Smooth muscle cell (in vitro differentiated cells): ENCODE results near the gene ATM. TPM values are rescaled to one million over a fixed set of nuclear protein-coding genes. Genes with fewer than 3 reads are reported as not detected.

Source experiments
- DNase-seq: peaks from one replicate; lab custom pipeline; 2025; ENCODE audit not compliant: unreplicated experiment; lab: John Stamatoyannopoulos, UW
- H2AFZ ChIP-seq: fragments of 200-600 bp; sonication (generic); 2 replicates; pipeline ENCODE4 v1.6.0; 2016; ENCODE audit warnings: antibody characterized with exemption, low read depth, mild to moderate bottlenecking
- H3F3A ChIP-seq: fragments of 200-600 bp; sonication (generic); 2 replicates; pipeline ENCODE4 v1.6.0; 2017; ENCODE audit warnings: antibody characterized with exemption, low read depth
- H3K27ac ChIP-seq: fragments of 200-600 bp; sonication (generic); 2 replicates; pipeline ENCODE4 v1.5.1; 2016; ENCODE audit warnings: low read depth, mild to moderate bottlenecking
- H3K27me3 ChIP-seq: fragments of 200-600 bp; sonication (generic); 2 replicates; pipeline ENCODE4 v1.6.1; 2016; ENCODE audit warnings: low read depth, mild to moderate bottlenecking
- H3K36me3 ChIP-seq: fragments of 200-600 bp; sonication (generic); 2 replicates; pipeline ENCODE4 v1.5.1; 2016; ENCODE audit warnings: low read depth
- H3K4me1 ChIP-seq: fragments of 200-600 bp; sonication (generic); 2 replicates; pipeline ENCODE4 v1.5.1; 2016; ENCODE audit warnings: low read depth
- H3K4me2 ChIP-seq: fragments of 200-600 bp; sonication (generic); 2 replicates; pipeline ENCODE4 v1.6.0; 2016; ENCODE audit warnings: mild to moderate bottlenecking
- H3K4me3 ChIP-seq: fragments of 200-600 bp; sonication (generic); 2 replicates; pipeline ENCODE4 v1.5.1; 2016; ENCODE audit warnings: mild to moderate bottlenecking
- H3K79me2 ChIP-seq: fragments of 200-600 bp; sonication (generic); 2 replicates; pipeline ENCODE4 v1.6.0; 2016; ENCODE audit warnings: low read depth, mild to moderate bottlenecking
- H3K9ac ChIP-seq: fragments of 200-600 bp; sonication (generic); 2 replicates; pipeline ENCODE4 v1.6.0; 2016; ENCODE audit warnings: low read depth
- H3K9me3 ChIP-seq: fragments of 200-600 bp; sonication (generic); replicated peaks from 2 replicates; pipeline ENCODE4 v1.5.1; 2016; ENCODE audit warnings: low read depth
- H4K20me1 ChIP-seq: fragments of 200-600 bp; sonication (generic); 2 replicates; pipeline ENCODE4 v1.6.0; 2016; ENCODE audit warnings: low read depth
- CTCF ChIP-seq: fragments of 200-600 bp; sonication (generic); IDR thresholded peaks from 2 replicates; pipeline ENCODE4 v1.5.1; 2017; ENCODE audit warnings: borderline replicate concordance, mild to moderate bottlenecking, antibody characterized with exemption; ENCODE audit not compliant: insufficient read depth, poor library complexity, severe bottlenecking
- WGBS: methylation state at CpG from one replicate; pipeline ENCODE4 v1.1.7; 2016; ENCODE audit warnings: low lambda C conversion rate; 5-methylcytosine and 5-hydroxymethylcytosine counted together
- polyA plus RNA-seq: library from polyadenylated mRNA; unstranded; fragments of >200 nt; fragmentation: Nextera tagmentation; extraction: Ambion mirVana; gene quantifications from 2 replicates; pipeline ENCODE4 v1.2.1, GENCODE V29; 2016
- total RNA-seq: library from RNA; depleted of rRNA; stranded (reverse); fragments of >200 nt; gene quantifications from 2 replicates; pipeline ENCODE4 v1.2.3, GENCODE V29; 2014

The ATM gene
- total and polyA plus RNA-seq, 2 experiments from 2014 or later = 7.6 to 64.6 TPM

DNA sequence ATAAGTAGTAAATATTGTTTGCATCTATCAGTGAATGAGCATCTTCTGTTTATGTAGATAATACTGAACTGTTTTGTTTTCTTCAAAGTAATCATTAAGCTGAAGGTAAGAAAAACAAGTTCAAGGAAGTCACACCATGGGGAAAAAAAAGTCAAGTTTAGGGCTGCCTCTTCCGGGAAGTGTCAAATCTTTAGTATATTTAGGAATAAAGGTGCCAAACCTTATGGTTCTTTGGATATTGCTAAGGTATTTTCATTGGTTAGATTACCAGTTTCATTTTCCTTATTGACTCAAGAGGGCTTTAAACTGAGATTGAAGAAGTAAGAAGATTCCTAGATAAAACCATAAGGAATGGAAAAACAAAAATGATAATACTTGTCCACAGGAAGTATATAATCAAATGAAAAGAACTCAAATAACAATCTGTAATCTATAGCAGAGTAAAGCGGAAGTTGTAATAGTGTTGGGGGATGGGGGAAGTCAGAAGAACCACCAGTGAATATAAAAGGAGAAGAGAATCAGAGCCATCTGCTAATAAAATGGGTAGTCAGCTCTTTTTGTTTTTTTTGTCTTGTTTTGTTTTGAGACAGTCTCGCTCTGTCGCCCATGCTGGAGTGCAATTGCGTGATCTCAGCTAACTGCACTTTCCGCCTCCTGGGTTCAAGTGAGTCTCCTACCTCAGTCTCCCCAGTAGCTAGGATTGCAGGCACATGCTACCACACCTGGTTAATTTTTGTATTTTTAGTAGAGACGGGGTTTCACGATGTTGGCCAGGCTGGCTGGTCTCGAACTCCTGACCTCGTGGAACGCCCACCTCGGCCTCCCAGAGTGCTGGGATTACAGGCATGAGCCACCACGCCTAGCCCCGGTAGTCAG lies 2.3 kb downstream of the ATM start:
- no peaks in the 10 kb centered on the region for H3K27me3 ChIP-seq
- H3K27ac ChIP-seq = no peak overlapping the region
- H2AFZ ChIP-seq = no peak overlapping the region
- peaks cover 45% of the 10 kb centered on the region for H3K79me2 ChIP-seq
- H4K20me1 ChIP-seq = peaks cover 2% of the 10 kb centered on the region
- DNase-seq = no peak
- peaks cover 23% of the 10 kb centered on the region for H3K4me1 ChIP-seq
- no peaks in the 10 kb centered on the region for H3K9me3 ChIP-seq
- peaks cover 6% of the 10 kb centered on the region for H3K36me3 ChIP-seq
- H3F3A ChIP-seq = peaks cover 7% of the 10 kb centered on the region
- TF ChIP-seq CTCF = no peak
- peak overlapping the region; percentile 92 for H3K4me2 ChIP-seq
- WGBS = 92% methylated on average over 14 of the region's 14 CpGs
- no peak overlapping the region for H3K9ac ChIP-seq
- H3K4me3 ChIP-seq = peak overlapping the region; percentile 78

DNA sequence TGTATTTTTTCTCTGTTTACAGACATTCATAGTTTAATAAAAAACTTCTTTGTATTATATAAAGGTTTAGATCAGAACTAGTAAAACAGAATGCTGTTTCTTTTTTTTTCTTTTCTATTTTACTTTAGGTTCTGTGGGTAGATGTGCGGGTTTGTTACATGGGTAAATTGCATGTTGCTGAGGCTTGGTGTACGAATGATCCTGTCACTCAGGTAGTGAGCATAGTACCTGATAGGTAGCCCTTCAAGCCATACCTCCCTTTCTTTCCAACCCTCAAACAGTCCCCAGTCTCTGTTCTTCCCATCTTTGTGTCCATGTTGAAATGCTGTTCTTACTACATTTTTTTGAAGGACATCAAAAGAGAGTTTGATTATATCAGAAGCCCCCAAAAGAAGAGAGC lies 3.2 kb downstream of the ATM start:
- H3K27me3 ChIP-seq = no peaks in the 10 kb centered on the region
- peaks cover 15% of the 10 kb centered on the region for H3K4me1 ChIP-seq
- no peak overlapping the region for H3K4me3 ChIP-seq
- WGBS = 100% methylated on average over 2 of the region's 2 CpGs
- no peak overlapping the region for H2AFZ ChIP-seq
- DNase-seq = no peak
- no peak for TF ChIP-seq CTCF
- H3K4me2 ChIP-seq = no peak overlapping the region
- H3K9ac ChIP-seq = no peak overlapping the region
- no peak overlapping the region for H3K27ac ChIP-seq
- peaks cover 6% of the 10 kb centered on the region for H3K36me3 ChIP-seq
- H3K79me2 ChIP-seq = peaks cover 36% of the 10 kb centered on the region
- no peaks in the 10 kb centered on the region for H4K20me1 ChIP-seq
- H3F3A ChIP-seq = peaks cover 7% of the 10 kb centered on the region
- H3K9me3 ChIP-seq = no peaks in the 10 kb centered on the region

DNA sequence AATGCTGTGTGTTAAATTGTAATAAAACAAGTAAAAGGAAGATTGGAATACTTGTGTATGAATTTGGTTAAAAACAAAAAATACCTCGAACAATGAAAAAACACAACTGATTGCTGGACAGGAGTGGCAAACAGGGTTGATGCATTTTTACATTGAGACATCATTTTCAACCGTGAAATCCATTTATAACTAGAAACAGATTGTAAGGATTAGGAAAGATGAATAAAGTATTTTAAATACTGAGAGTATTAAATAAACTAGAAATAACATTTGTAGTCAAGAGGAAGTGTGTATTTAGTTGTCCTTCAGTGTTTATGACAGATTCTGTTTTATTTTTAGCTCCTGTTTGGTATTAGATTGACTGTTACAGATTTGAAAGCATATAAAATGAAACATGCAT lies 5.4 kb downstream of the ATM start:
- Histone ChIP-seq H3K9ac (no peak overlapping the region), H3K27ac (no peak overlapping the region)
- no peak for TF ChIP-seq CTCF

More for the DNA sequence above, 5.4 kb downstream of the ATM start:
- Histone ChIP-seq H3K9me3 (no peaks in the 10 kb centered on the region), H3K36me3 (peaks cover 9% of the 10 kb centered on the region), H3K4me1 (peaks cover 12% of the 10 kb centered on the region), H3K27me3 (no peaks in the 10 kb centered on the region), H3F3A (peaks cover 6% of the 10 kb centered on the region), H4K20me1 (no peaks in the 10 kb centered on the region), H3K4me2 (no peak overlapping the region), H3K79me2 (peaks cover 27% of the 10 kb centered on the region), H2AFZ (no peak overlapping the region), H3K4me3 (no peak overlapping the region)
- WGBS = 98% methylated on average over 2 of the region's 2 CpGs
- DNase-seq = no peak
